Placental epithelial cell (primary cell): ENCODE measurements around the gene VPS35L. TPM values are rescaled to one million over a fixed set of nuclear protein-coding genes. Genes with fewer than 3 reads are reported as not detected.

Experiments used
- total RNA-seq: library from RNA; depleted of rRNA; stranded (reverse); fragments of >200 nt; gene quantifications from 2 replicates; pipeline ENCODE4 v1.2.3, GENCODE V29; 2012

Gene VPS35L
- 57.8 and 71.8 TPM in 2 replicates for total RNA-seq

GRCh38 chr16:19555186-19555937, at the start of gene VPS35L:
Gene VPS35L, plus strand, starts transcription at chr16:19555703. Its CDS starts 27 bp downstream, at chr16:19555730.

GRCh38 chr16:19521471-19522396, 33.8 kb upstream of the VPS35L start, which contains the start of gene GDE1:
Gene GDE1, minus strand, starts transcription at chr16:19522098. Its CDS starts 134 bp downstream, at chr16:19521964.

GRCh38 chr16:19523559-19524355, 31.7 kb upstream of the VPS35L start, which contains the start of gene CCP110:
Gene CCP110, plus strand, starts transcription at chr16:19523942. Its CDS starts 3,940 bp downstream, at chr16:19527882.

GRCh38 chr16:19717741-19718623, 162.5 kb downstream of the VPS35L start, which contains the start of the genes IQCK and KNOP1:
Gene IQCK, plus strand, starts transcription at chr16:19718271. Its CDS starts 36 bp downstream, at chr16:19718307.
Gene KNOP1, minus strand, starts transcription at chr16:19718227. Its CDS starts 3,192 bp downstream, at chr16:19715035.

Other genes starting within 250 kb of the VPS35L start
- under 0.01 TPM in 1 of 2 replicates, not detected in the other for gene TMC5, start 137.8 kb upstream of the VPS35L start, total RNA-seq
- 63.6 and 80.3 TPM in 2 replicates for gene GDE1, start 33.6 kb upstream of the VPS35L start, total RNA-seq
- gene CCP110, start 31.8 kb upstream of the VPS35L start, total RNA-seq = 7.2 and 15.3 TPM in 2 replicates
- 7.5 and 7.6 TPM in 2 replicates for gene KNOP1, start 162.5 kb downstream of the VPS35L start, total RNA-seq
- gene IQCK, start 162.6 kb downstream of the VPS35L start, total RNA-seq = 7.0 and 9.0 TPM in 2 replicates